ENCODE data around the gene CCDC63.

CCDC63 gene

DNA sequence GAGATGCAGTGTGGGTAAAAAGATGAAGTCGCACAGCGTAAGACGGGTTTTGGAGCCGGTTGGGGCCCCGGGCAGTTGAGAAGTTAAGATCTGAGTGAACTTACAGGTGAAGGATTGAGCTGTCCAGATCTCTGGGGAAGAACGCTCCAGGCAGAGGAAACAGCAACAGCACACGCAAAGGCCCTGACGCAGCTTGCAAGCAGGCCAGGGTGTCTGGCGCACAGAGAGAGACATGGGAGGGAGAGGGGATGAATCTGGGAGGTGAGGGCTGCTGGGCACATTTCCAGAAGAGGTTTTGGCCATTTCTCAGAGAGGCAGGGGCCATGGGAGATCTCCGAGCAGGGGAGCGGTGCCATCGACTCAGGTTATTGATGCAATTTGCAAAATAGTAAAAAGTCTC lies 42.6 kb downstream of the CCDC63 start:
- TF ChIP-seq, protein P1, sequence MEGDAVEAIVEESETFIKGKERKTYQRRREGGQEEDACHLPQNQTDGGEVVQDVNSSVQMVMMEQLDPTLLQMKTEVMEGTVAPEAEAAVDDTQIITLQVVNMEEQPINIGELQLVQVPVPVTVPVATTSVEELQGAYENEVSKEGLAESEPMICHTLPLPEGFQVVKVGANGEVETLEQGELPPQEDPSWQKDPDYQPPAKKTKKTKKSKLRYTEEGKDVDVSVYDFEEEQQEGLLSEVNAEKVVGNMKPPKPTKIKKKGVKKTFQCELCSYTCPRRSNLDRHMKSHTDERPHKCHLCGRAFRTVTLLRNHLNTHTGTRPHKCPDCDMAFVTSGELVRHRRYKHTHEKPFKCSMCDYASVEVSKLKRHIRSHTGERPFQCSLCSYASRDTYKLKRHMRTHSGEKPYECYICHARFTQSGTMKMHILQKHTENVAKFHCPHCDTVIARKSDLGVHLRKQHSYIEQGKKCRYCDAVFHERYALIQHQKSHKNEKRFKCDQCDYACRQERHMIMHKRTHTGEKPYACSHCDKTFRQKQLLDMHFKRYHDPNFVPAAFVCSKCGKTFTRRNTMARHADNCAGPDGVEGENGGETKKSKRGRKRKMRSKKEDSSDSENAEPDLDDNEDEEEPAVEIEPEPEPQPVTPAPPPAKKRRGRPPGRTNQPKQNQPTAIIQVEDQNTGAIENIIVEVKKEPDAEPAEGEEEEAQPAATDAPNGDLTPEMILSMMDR (IDR thresholded peaks at IDR 0.05): no peak
- Histone ChIP-seq H3K36me3 (no peaks in the 10 kb centered on the region), H3K4me3 (ENCODE audit: low read depth in 1 of 2, low read length in 1 of 2) (no peak overlapping the region), H3K4me1 (ENCODE audit: control insufficient read depth in 1 of 2, insufficient read depth in 1 of 2, low read depth in 1 of 2, low read length in 1 of 2) (peaks cover 0 to 3% of the 10 kb centered on the region in 2 experiments), H3K27ac (no peak overlapping the region), H3K27me3 (peaks cover 5% of the 10 kb centered on the region), H3K9me3 (no peaks in the 10 kb centered on the region)

DNA sequence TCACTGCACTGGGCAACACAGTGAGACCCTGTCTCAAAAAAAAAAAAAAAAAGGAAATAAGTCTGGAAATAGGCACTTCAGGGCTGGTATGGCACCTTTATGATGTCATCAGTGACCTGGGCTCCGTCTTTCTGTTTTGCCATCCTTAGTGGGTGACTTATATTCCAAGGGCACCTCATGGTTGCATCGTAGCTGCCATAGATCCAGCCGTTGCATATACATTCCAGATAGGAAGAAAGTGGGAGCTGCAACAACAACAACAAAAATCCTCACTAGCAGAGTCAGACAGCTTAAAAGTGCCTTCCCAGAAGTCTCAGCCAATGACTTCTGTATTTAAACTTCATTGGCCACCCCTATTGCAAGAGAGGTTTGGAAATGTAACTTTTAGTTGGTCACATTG lies 47.2 kb downstream of the CCDC63 start:
- no peaks in the 10 kb centered on the region for H3K9me3 ChIP-seq
- no peaks in the 10 kb centered on the region for H3K36me3 ChIP-seq
- H3K27ac ChIP-seq: no peak overlapping the region
- peaks cover 5% of the 10 kb centered on the region for H3K27me3 ChIP-seq
- H3K4me3 ChIP-seq (ENCODE audit: low read depth in 1 of 2, low read length in 1 of 2): no peak overlapping the region
- H3K4me1 ChIP-seq (ENCODE audit: control insufficient read depth in 1 of 2, insufficient read depth in 1 of 2, low read depth in 1 of 2, low read length in 1 of 2): peaks cover 3 to 10% of the 10 kb centered on the region in 2 experiments
- TF ChIP-seq, protein P1 (IDR thresholded peaks at IDR 0.05): no peak

DNA sequence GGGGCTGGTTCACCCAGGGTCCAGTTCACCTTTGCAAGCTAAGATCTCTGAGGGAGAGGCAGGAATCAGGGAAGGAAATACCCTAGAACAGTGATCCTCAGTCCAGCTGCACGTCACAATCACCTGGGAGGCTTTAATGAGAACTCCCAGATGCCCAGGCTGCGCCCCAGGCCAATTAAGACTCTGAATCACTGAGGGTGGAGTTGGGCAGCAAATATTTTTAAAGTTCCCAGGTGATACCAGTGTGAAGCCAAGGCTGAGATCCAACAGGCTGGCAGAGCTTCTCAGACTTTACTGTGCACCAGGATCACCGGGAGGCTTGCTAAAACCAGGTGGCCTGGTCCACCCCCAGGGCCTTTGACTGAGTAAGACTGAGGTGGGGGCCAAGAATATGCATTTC lies 49.8 kb downstream of the CCDC63 start:
- H3K36me3 ChIP-seq: no peaks in the 10 kb centered on the region
- H3K4me3 ChIP-seq (ENCODE audit: low read depth in 1 of 2, low read length in 1 of 2): no peak overlapping the region
- H3K4me1 ChIP-seq (ENCODE audit: control insufficient read depth in 1 of 2, insufficient read depth in 1 of 2, low read depth in 1 of 2, low read length in 1 of 2): peaks cover 3 to 10% of the 10 kb centered on the region in 2 experiments
- TF ChIP-seq, protein P1 (IDR thresholded peaks at IDR 0.05): no peak
- H3K27me3 ChIP-seq: peaks cover 5% of the 10 kb centered on the region
- H3K9me3 ChIP-seq: no peaks in the 10 kb centered on the region
- no peak overlapping the region for H3K27ac ChIP-seq

DNA sequence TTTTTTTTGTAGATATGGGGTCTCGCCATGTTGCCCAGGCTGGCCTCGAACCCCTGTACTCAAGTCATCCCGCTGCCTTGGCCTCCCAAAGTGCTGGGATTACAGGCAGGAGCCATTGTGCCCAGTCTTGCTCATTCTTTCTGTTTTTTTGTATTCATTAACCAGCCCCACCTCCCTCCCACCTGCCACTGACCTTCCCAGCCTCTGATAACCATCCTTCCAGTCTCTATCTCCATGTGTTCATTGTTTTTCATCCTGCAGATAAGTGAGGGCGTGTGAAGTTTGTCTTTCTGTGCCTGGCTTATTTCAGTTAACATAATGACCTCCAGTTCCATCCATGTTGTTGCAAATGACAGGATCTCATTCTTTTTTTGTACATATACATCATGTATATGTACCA lies 54.6 kb downstream of the CCDC63 start:
- Histone ChIP-seq H3K4me3 (ENCODE audit: low read depth in 1 of 2, low read length in 1 of 2) (no peak overlapping the region), H3K27me3 (no peaks in the 10 kb centered on the region), H3K27ac (no peak overlapping the region), H3K4me1 (ENCODE audit: control insufficient read depth in 1 of 2, insufficient read depth in 1 of 2, low read depth in 1 of 2, low read length in 1 of 2) (no peaks in the 10 kb centered on the region), H3K36me3 (no peaks in the 10 kb centered on the region), H3K9me3 (no peaks in the 10 kb centered on the region)
- TF ChIP-seq, protein P1 (IDR thresholded peaks at IDR 0.05): no peak

DNA sequence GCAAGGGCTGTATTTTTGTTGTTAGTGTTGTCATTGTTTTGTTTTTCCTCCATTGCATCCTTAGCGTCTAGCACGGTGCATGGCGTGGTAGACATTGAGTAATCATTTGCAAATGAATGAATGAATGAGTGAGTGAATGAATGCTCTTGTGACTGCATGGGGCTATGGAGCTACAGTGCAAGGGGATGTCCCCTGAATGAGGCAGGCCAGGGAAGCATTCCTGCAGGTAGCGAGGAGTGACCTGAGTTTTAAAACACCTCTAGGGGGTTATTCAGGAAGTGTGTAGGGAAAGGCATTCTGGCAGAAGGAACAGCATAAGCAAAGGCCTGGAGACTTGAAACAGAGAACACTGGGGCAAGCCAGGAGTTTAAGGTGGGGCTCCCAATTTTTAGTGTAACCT lies 56.7 kb downstream of the CCDC63 start:
- Histone ChIP-seq H3K36me3 (no peaks in the 10 kb centered on the region), H3K4me1 (ENCODE audit: control insufficient read depth in 1 of 2, insufficient read depth in 1 of 2, low read depth in 1 of 2, low read length in 1 of 2) (no peaks in the 10 kb centered on the region), H3K27me3 (no peaks in the 10 kb centered on the region), H3K4me3 (ENCODE audit: low read depth in 1 of 2, low read length in 1 of 2) (no peak overlapping the region), H3K9me3 (no peaks in the 10 kb centered on the region), H3K27ac (no peak overlapping the region)
- TF ChIP-seq, protein P1 (IDR thresholded peaks at IDR 0.05): no peak

DNA sequence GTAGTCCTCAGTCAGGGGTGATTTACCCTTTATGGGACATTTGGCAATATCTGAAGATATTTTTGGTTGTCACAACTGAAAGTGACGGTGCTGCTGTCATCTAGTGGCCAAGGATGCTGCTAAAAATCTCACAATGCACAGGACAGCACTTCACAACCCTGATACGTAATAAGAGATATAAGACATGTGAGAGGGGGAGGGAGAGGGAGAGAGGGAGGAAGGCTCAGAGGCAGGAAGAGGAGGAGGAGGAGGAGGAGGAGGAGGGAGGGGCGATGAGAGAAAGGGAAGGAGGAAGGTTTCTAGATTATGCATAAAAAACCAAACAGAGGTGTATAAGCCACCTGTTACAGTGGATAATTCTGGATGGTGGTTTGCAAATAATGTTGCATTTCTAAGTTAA lies 59.3 kb downstream of the CCDC63 start:
- TF ChIP-seq, protein P1 (IDR thresholded peaks at IDR 0.05): no peak
- no peaks in the 10 kb centered on the region for H3K27me3 ChIP-seq
- no peak overlapping the region for H3K4me3 ChIP-seq (ENCODE audit: low read depth in 1 of 2, low read length in 1 of 2)
- H3K4me1 ChIP-seq (ENCODE audit: control insufficient read depth in 1 of 2, insufficient read depth in 1 of 2, low read depth in 1 of 2, low read length in 1 of 2): no peaks in the 10 kb centered on the region
- H3K36me3 ChIP-seq: no peaks in the 10 kb centered on the region
- H3K9me3 ChIP-seq: no peaks in the 10 kb centered on the region
- no peak overlapping the region for H3K27ac ChIP-seq

All from neutrophil (primary cell).